ENCODE data around the gene MAP2K5. TPM values are rescaled to one million over a fixed set of nuclear protein-coding genes. Genes with fewer than 3 reads are reported as not detected.

MAP2K5 gene
- total and polyA plus RNA-seq, 9 of the 15 experiments (the other 6 are each of a cell fraction or from before 2014, with no cell fraction given), result 0.41 to 16.5 (median 7.5) TPM

- TF ChIP-seq CTCFL (IDR thresholded peaks at IDR 0.05; ENCODE audit: borderline replicate concordance, insufficient read depth, low read depth, low read length, poor library complexity, severe bottlenecking) (no peak), CTCF (IDR thresholded peaks at IDR 0.05 in 2 of 3, conservative IDR thresholded peaks at IDR 0.05 in 1 of 3; ENCODE audit: insufficient read depth in 2 of 3, low read depth in 1 of 3, low read length in 3 of 3) (peak in 1 of 3 experiments; percentile 7; a peak in 1 of 6 replicates), TCFL5 (CRISPR knock-in tag; conservative IDR thresholded peaks at IDR 0.05) (no peak), STAT5B (CRISPR knock-in tag; IDR thresholded peaks at IDR 0.05) (no peak), NUFIP1 (IDR thresholded peaks at IDR 0.05; ENCODE audit: partially characterized antibody) (no peak), ZNF277 (CRISPR knock-in tag; IDR thresholded peaks at IDR 0.05; ENCODE audit: borderline replicate concordance) (no peak), LEF1 (IDR thresholded peaks at IDR 0.05) (no peak), CBX3 (IDR thresholded peaks at IDR 0.05; ENCODE audit: borderline replicate concordance in 1 of 2, low read length in 2 of 2) (no peak), HNRNPH1 (optimal IDR thresholded peaks at IDR 0.05; ENCODE audit: low read depth, low read length) (no peak), ZBTB9 (CRISPR knock-in tag; IDR thresholded peaks at IDR 0.05) (no peak), ZNF830 (CRISPR knock-in tag; IDR thresholded peaks at IDR 0.05) (no peak), ZNF584 (CRISPR knock-in tag; IDR thresholded peaks at IDR 0.05; ENCODE audit: low read depth) (no peak), ETV1 (tag; conservative IDR thresholded peaks at IDR 0.05; ENCODE audit: low read depth) (no peak), THRAP3 (IDR thresholded peaks at IDR 0.05; ENCODE audit: borderline replicate concordance) (no peak), PHTF2 (CRISPR knock-in tag; IDR thresholded peaks at IDR 0.05) (no peak), ARNT (IDR thresholded peaks at IDR 0.05) (no peak), L3MBTL2 (IDR thresholded peaks at IDR 0.05) (no peak), MECOM (CRISPR knock-in tag; IDR thresholded peaks at IDR 0.05) (no peak), STAT5A (IDR thresholded peaks at IDR 0.05; ENCODE audit: borderline replicate concordance, low read length) (no peak), ZNF347 (CRISPR knock-in tag; IDR thresholded peaks at IDR 0.05; ENCODE audit: low read depth) (no peak), HDAC6 (IDR thresholded peaks at IDR 0.05; ENCODE audit: low read depth, low read length) (no peak), ZC3H11A (IDR thresholded peaks at IDR 0.05; ENCODE audit: low read depth, low read length) (no peak)
Measured at GRCh38 chr15:67521783-67522568, 20.5 kb upstream of the MAP2K5 start (continued).
